GM12878 (cell line): ENCODE measurements around the gene ZFYVE21. TPM values are rescaled to one million over a fixed set of nuclear protein-coding genes. Genes with fewer than 3 reads are reported as not detected.

Source experiments
- ATAC-seq: fragments of 200-7000 bp; cut with Tn5 transposase; 3 replicates; pipeline ENCODE4 v1.9.1; 2020; ENCODE audit warnings: mild to moderate bottlenecking, moderate library complexity
- BruUV-seq: library from RNA; stranded (reverse); fragments of 400-500 nt; replicated peaks from 2 replicates; lab custom pipeline; 2021; lab: Mats Ljungman, UMichigan
- CTCF ChIA-PET: fragments of 300-600 bp; sonication (Branson Sonifier 250); formaldehyde crosslinking; extraction: SDS; loops from one replicate; lab custom pipeline; 2021; ENCODE audit warnings: inconsistent platforms; lab: Yijun Ruan, JAX
- POLR2A ChIA-PET: fragments of 350-600 bp; formaldehyde crosslinking; extraction: SDS; loops from one replicate; lab custom pipeline; 2021; ENCODE audit warnings: inconsistent platforms; lab: Charles Lee
- RAD21 ChIA-PET: fragments of 300-600 bp; sonication (Branson Sonifier 250); formaldehyde crosslinking; loops from one replicate; lab custom pipeline; 2023; ENCODE audit warnings: antibody characterized with exemption; ENCODE audit not compliant: unreplicated experiment; lab: Charles Lee
- SMC1A ChIA-PET: fragments of 300-600 bp; sonication (Branson Sonifier 250); formaldehyde crosslinking; loops from one replicate; lab custom pipeline; 2023; ENCODE audit not compliant: unreplicated experiment, uncharacterized antibody; lab: Charles Lee
- DNase-seq: peaks from one replicate; pipeline ENCODE4 v3.0.0-alpha.2; 2011; ENCODE audit warnings: low read depth, low spot score
- FAIRE-seq: peaks from 3 replicates; lab custom pipeline; 2011; peaks lifted over from hg19 to GRCh38; lab: Jason Lieb, UNC
- H2AFZ ChIP-seq: 2 replicates; pipeline ENCODE4 v1.6.0; 2011; ENCODE audit warnings: low read depth, low read length, control low read depth; ENCODE audit not compliant: control insufficient read depth
- H3K27ac ChIP-seq: 2 replicates; pipeline ENCODE4 v1.5.1; 2011; ENCODE audit warnings: control low read depth; ENCODE audit not compliant: control insufficient read depth, insufficient read depth
- H3K27me3 ChIP-seq, 2 experiments: replicated peaks in 1 of 2; 2 replicates each; pipeline versions ENCODE4 v1.6.0 to v1.6.1; 2011; ENCODE audit warnings: low read length in 1 of 2; ENCODE audit not compliant: control insufficient read depth in 2 of 2, insufficient read depth in 2 of 2
- H3K36me3 ChIP-seq, 2 experiments: 2 replicates each; pipeline ENCODE4 v1.5.1; 2011; ENCODE audit warnings: low read length in 1 of 2; ENCODE audit not compliant: control insufficient read depth in 2 of 2, insufficient read depth in 2 of 2
- H3K4me1 ChIP-seq: 2 replicates; pipeline ENCODE4 v1.6.1; 2011; ENCODE audit warnings: mild to moderate bottlenecking, low read length, moderate library complexity, mixed read lengths; ENCODE audit not compliant: control insufficient read depth, insufficient read depth
- H3K4me2 ChIP-seq: 2 replicates; pipeline ENCODE4 v1.6.0; 2011; ENCODE audit warnings: control low read depth; ENCODE audit not compliant: control insufficient read depth, insufficient read depth
- H3K4me3 ChIP-seq: fragments of 200-600 bp; sonication (generic); 2 replicates; pipeline ENCODE4 v1.5.1; 2016
- H3K79me2 ChIP-seq: 2 replicates; pipeline ENCODE4 v1.6.0; 2011; ENCODE audit warnings: low read length; ENCODE audit not compliant: control insufficient read depth, insufficient read depth
- H3K9ac ChIP-seq: 2 replicates; pipeline ENCODE4 v1.8.0; 2011; ENCODE audit warnings: low read length, control low read depth, mixed read lengths; ENCODE audit not compliant: control insufficient read depth, insufficient read depth
- H3K9me3 ChIP-seq: replicated peaks from 3 replicates; pipeline ENCODE4 v1.5.1; 2011; ENCODE audit warnings: mild to moderate bottlenecking, low read length; ENCODE audit not compliant: control insufficient read depth, insufficient read depth
- H4K20me1 ChIP-seq: 2 replicates; pipeline ENCODE4 v1.6.0; 2011; ENCODE audit not compliant: control insufficient read depth, insufficient read depth
- E2F8 ChIP-seq: fragments of 450-650 bp; IDR thresholded peaks from 2 replicates; pipeline ENCODE4 v1.6.1; 2018; ENCODE audit warnings: mild to moderate bottlenecking, low read depth, moderate library complexity; ENCODE audit not compliant: partially characterized antibody
- SUZ12 ChIP-seq: fragments of 200-600 bp; sonication (generic); IDR thresholded peaks from one replicate; pipeline ENCODE4 v1.6.1; 2018; ENCODE audit warnings: antibody characterized with exemption, mild to moderate bottlenecking; ENCODE audit not compliant: unreplicated experiment
- TBL1XR1 ChIP-seq: IDR thresholded peaks from 2 replicates; pipeline ENCODE4 v1.6.1; 2012; ENCODE audit warnings: low read depth, low read length, improper control_type of control experiment
- ZNF592 ChIP-seq: fragments of 450-650 bp; IDR thresholded peaks from 2 replicates; pipeline ENCODE4 v1.6.1; 2017; ENCODE audit warnings: mild to moderate bottlenecking, moderate library complexity
- WGBS: methylation state at CpG from one replicate; pipeline ENCODE4 v1.1.6; 2016; ENCODE audit warnings: low lambda C conversion rate; ENCODE audit not compliant: insufficient replicate concordance, insufficient coverage; ENCODE audit errors: missing lambda C conversion rate; 5-methylcytosine and 5-hydroxymethylcytosine counted together
- in situ Hi-C: fragments of 300-500 bp; cut with MboI; formaldehyde crosslinking; loops from 9 replicates; pipeline ENCODE4 v1.14.3; 2018; ENCODE audit warnings: mixed read lengths
- intact Hi-C: fragments of 100-400 bp; cut with micrococcal nuclease; formaldehyde crosslinking; loops from one replicate; pipeline ENCODE4 v1.14.2; 2022; ENCODE audit not compliant: unreplicated experiment
- polyA plus RNA-seq, 11 experiments: library from polyadenylated mRNA; depleted of rRNA in 4 of 11; unstranded in 6 of 11; stranded (reverse) in 5 of 11; fragments of >200 nt; fragmentation: Nextera tagmentation in 4 of 11; fragmentation: Illumina TruSeq in 1 of 11; extraction: Ambion mirVana in 4 of 11; extraction: Trizol in 1 of 11; gene quantifications; 1 replicate in 1 of 11; 2 replicates in 10 of 11; pipeline versions ENCODE4 v1.2.1 to v1.2.3, GENCODE V29; 2011 to 2016; ENCODE audit warnings: inconsistent platforms in 2 of 11, missing spikeins in 2 of 11, low read depth in 1 of 11
- total RNA-seq, 4 experiments: library from RNA; depleted of rRNA in 3 of 4; stranded (reverse); fragments of >200 nt in 3 of 4; fragmentation: Illumina TruSeq in 1 of 4; extraction: Trizol in 1 of 4; gene quantifications; 2 replicates each; pipeline versions ENCODE4 v1.2.1 to v1.2.3, GENCODE V29; 2013 to 2021
- TF ChIP-seq, protein P1 (sequence below): IDR thresholded peaks from 2 replicates; pipeline ENCODE4 v1.6.1; 2011; ENCODE audit warnings: low read depth, low read length, improper control_type of control experiment, borderline replicate concordance

Gene ZFYVE21
- total and polyA plus RNA-seq, 10 of the 15 experiments (the other 5 are each of a cell fraction or from before 2014, with no cell fraction given): 0.79 to 21.7 (median 13.8) TPM

DNA sequence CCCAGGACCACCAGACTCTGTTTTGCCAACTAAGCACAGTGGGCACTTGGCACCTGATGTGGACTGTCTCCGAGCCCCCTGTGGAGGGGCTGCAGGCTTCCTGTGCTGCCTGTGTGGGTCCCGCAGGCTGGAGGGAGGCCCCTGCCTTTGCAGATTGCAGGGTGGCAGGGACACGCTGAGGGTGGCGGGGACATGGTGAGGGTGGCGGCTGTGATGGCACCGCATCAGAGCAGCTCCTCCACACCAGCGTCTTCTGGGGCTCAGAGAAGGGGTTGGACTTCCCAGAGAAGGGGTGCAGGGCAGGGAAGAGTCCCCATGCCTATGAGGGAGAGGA lies 8.1 kb downstream of the ZFYVE21 start:
- no peaks in the 10 kb centered on the region; a peak in 1 of 4 replicates for H3K36me3 ChIP-seq
- H3K9me3 ChIP-seq: no peaks in the 10 kb centered on the region
- ChIA-PET SMC1A (no interaction called here), CTCF (interaction anchor here (1.0 kb wide), 1 partner anchor 88 kb away, joined by 3 read pairs; no protein-coding TSS in a partner anchor), POLR2A (interaction anchor here (0.6 kb wide), 1 partner anchor 1312 kb away, joined by 3 read pairs; no protein-coding TSS in a partner anchor), RAD21 (no interaction called here)
- no peak overlapping the region for H3K4me3 ChIP-seq
- H3K79me2 ChIP-seq: no peaks in the 10 kb centered on the region
- in situ Hi-C loops: no loop called here
- ATAC-seq (no peak), DNase-seq (no peak), FAIRE-seq (no peak)
- BruUV-seq: no TSS peak
- H4K20me1 ChIP-seq: no peaks in the 10 kb centered on the region
- no peaks in the 10 kb centered on the region for H3K27me3 ChIP-seq
- no peak overlapping the region for H3K27ac ChIP-seq
- intact Hi-C loops: no loop called here
- H3K4me1 ChIP-seq: no peaks in the 10 kb centered on the region; the same call in 1 of the 2 replicates
- no peak overlapping the region for H3K9ac ChIP-seq
- WGBS: 95% methylated on average over 7 of the region's 7 CpGs
- TF ChIP-seq, protein P1, sequence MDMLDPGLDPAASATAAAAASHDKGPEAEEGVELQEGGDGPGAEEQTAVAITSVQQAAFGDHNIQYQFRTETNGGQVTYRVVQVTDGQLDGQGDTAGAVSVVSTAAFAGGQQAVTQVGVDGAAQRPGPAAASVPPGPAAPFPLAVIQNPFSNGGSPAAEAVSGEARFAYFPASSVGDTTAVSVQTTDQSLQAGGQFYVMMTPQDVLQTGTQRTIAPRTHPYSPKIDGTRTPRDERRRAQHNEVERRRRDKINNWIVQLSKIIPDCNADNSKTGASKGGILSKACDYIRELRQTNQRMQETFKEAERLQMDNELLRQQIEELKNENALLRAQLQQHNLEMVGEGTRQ: no peak
- TF ChIP-seq SUZ12: no peak
- no peak overlapping the region for H2AFZ ChIP-seq
- no peak overlapping the region for H3K4me2 ChIP-seq

GRCh38 chr14:103724116-103724515 lies 8.5 kb downstream of the ZFYVE21 start:
- peaks cover 0 to 1% of the 10 kb centered on the region in 2 experiments; a peak in 2 of 4 replicates for H3K36me3 ChIP-seq
- ChIA-PET RAD21 (no interaction called here), SMC1A (interaction anchor here (0.6 kb wide), 1 partner anchor 46 kb away, joined by 3 read pairs; no protein-coding TSS in a partner anchor), POLR2A (no interaction called here), CTCF (interaction anchor here (1.0 kb wide), 1 partner anchor 88 kb away, joined by 3 read pairs; no protein-coding TSS in a partner anchor)
- H3K27me3 ChIP-seq: no peaks in the 10 kb centered on the region
- no peaks in the 10 kb centered on the region for H4K20me1 ChIP-seq
- in situ Hi-C loops: no loop called here
- no peak overlapping the region for H3K27ac ChIP-seq
- H3K4me1 ChIP-seq: no peaks in the 10 kb centered on the region
- H3K9ac ChIP-seq: no peak overlapping the region
- no peak for TF ChIP-seq E2F8
- no peak for TF ChIP-seq ZNF592
- no peak for TF ChIP-seq TBL1XR1
- H2AFZ ChIP-seq: no peak overlapping the region
- ATAC-seq (no peak), DNase-seq (no peak), FAIRE-seq (no peak)
- WGBS: 95% methylated on average over 20 of the region's 20 CpGs
- H3K4me2 ChIP-seq: no peak overlapping the region
- BruUV-seq: no TSS peak
- H3K9me3 ChIP-seq: no peaks in the 10 kb centered on the region
- no peaks in the 10 kb centered on the region for H3K79me2 ChIP-seq
- no peak overlapping the region for H3K4me3 ChIP-seq
- intact Hi-C loops: no loop called here
